NCI-H524 (cell line): ENCODE results near the gene CACNA2D3.

Source experiments
- DNase-seq, 2 experiments: peaks; one replicate each; lab custom pipeline; 2025; lab: John Stamatoyannopoulos, UW

The CACNA2D3 gene

GRCh38 chr3:54127499-54128056 is 5.2 kb downstream of the CACNA2D3 start:
- no peak for DNase-seq

GRCh38 chr3:54131026-54131605 is 8.8 kb downstream of the CACNA2D3 start:
- DNase-seq, result no peak

- DNase-seq, result no peak
Measured at GRCh38 chr3:54131890-54132289, 9.5 kb downstream of the CACNA2D3 start.

- DNase-seq, result no peak
Measured at GRCh38 chr3:54132685-54133084, 10.3 kb downstream of the CACNA2D3 start.

- no peak for DNase-seq
Measured at GRCh38 chr3:54133196-54133595, 10.8 kb downstream of the CACNA2D3 start.

- DNase-seq, result no peak
Measured at GRCh38 chr3:54134155-54134554, 11.8 kb downstream of the CACNA2D3 start.

- no peak for DNase-seq
Measured at GRCh38 chr3:54134713-54135112, 12.4 kb downstream of the CACNA2D3 start.

GRCh38 chr3:54137311-54137710 is 15.0 kb downstream of the CACNA2D3 start:
- peak in 1 of 2 experiments; percentile 36 for DNase-seq

GRCh38 chr3:54138937-54139547 is 16.7 kb downstream of the CACNA2D3 start:
- no peak for DNase-seq

- DNase-seq, result no peak
Measured at GRCh38 chr3:54139630-54140029, 17.3 kb downstream of the CACNA2D3 start.

- no peak for DNase-seq
Measured at GRCh38 chr3:54144284-54144683, 21.9 kb downstream of the CACNA2D3 start.

- peak in 1 of 2 experiments; percentile 68 for DNase-seq
Measured at GRCh38 chr3:54146506-54147239, 24.3 kb downstream of the CACNA2D3 start.

- DNase-seq, result no peak
Measured at GRCh38 chr3:54150864-54151467, 28.6 kb downstream of the CACNA2D3 start.

- no peak for DNase-seq
Measured at GRCh38 chr3:54153477-54153876, 31.1 kb downstream of the CACNA2D3 start.

GRCh38 chr3:54157860-54158259 is 35.5 kb downstream of the CACNA2D3 start:
- DNase-seq, result no peak

- no peak for DNase-seq
Measured at GRCh38 chr3:54159917-54160316, 37.6 kb downstream of the CACNA2D3 start.

- no peak for DNase-seq
Measured at GRCh38 chr3:54163441-54163840, 41.1 kb downstream of the CACNA2D3 start.

- DNase-seq, result no peak
Measured at GRCh38 chr3:54164192-54164975, 42.0 kb downstream of the CACNA2D3 start.

GRCh38 chr3:54165865-54166264 is 43.5 kb downstream of the CACNA2D3 start:
- no peak for DNase-seq

- DNase-seq, result no peak
Measured at GRCh38 chr3:54167999-54168398, 45.6 kb downstream of the CACNA2D3 start.

- no peak for DNase-seq
Measured at GRCh38 chr3:54168451-54168850, 46.1 kb downstream of the CACNA2D3 start.

GRCh38 chr3:54169524-54169923 is 47.2 kb downstream of the CACNA2D3 start:
- DNase-seq, result no peak
